ENCODE measurements around the gene SOS1.
A peak's percentile ranks its signal among the peaks of the same experiment; 100 is the strongest.
"Not testable (repeated sequence)": the region's sequence is repeated elsewhere in the genome, so short reads cannot be mapped to it uniquely, and the experiment has no call there.

SOS1 gene

GRCh38 chr2:39138837-39139211, 18.0 kb upstream of the SOS1 start:
- no peak for DNase-seq

- not testable (repeated sequence) for DNase-seq
Measured at GRCh38 chr2:39138187-39138836, 17.5 kb upstream of the SOS1 start.

GRCh38 chr2:39136799-39137198, 15.9 kb upstream of the SOS1 start:
- peak in 1 of 5 donors; percentile 34 for DNase-seq

- DNase-seq, result no peak
Measured at GRCh38 chr2:39135690-39136259, 14.9 kb upstream of the SOS1 start.

GRCh38 chr2:39133215-39133851, 12.5 kb upstream of the SOS1 start:
- no peak for DNase-seq

GRCh38 chr2:39128919-39129391, 8.1 kb upstream of the SOS1 start:
- peak in 4 of 5 donors; percentile 23 to 93 (median 42) for DNase-seq

GRCh38 chr2:39127973-39128372, 7.1 kb upstream of the SOS1 start:
- DNase-seq, result peak in 2 of 5 donors; percentile 7 to 93

GRCh38 chr2:39124746-39125057, 3.9 kb upstream of the SOS1 start:
- DNase-seq, result peak in 2 of 5 donors; percentile 8 to 19

GRCh38 chr2:39124000-39124745, 3.3 kb upstream of the SOS1 start:
- peak; percentile 93 to 98 (median 94) for DNase-seq

GRCh38 chr2:39123436-39123999, 2.7 kb upstream of the SOS1 start:
- DNase-seq, result no peak

GRCh38 chr2:39121523-39122063, 742 bp upstream of the SOS1 start:
- DNase-seq, result no peak

GRCh38 chr2:39120521-39120770, 405 bp downstream of the SOS1 start:
- no peak for DNase-seq

GRCh38 chr2:39119732-39120520, 925 bp downstream of the SOS1 start:
- peak; percentile 24 to 58 (median 45) for DNase-seq

GRCh38 chr2:39118786-39119499, 1.9 kb downstream of the SOS1 start:
- no peak for DNase-seq

GRCh38 chr2:39115556-39115955, 5.3 kb downstream of the SOS1 start:
- no peak for DNase-seq

GRCh38 chr2:39114771-39115170, 6.1 kb downstream of the SOS1 start:
- DNase-seq, result no peak

- DNase-seq, result no peak
Measured at GRCh38 chr2:39109537-39109936, 11.3 kb downstream of the SOS1 start.

GRCh38 chr2:39108377-39108776, 12.5 kb downstream of the SOS1 start:
- DNase-seq, result no peak

GRCh38 chr2:39107724-39108273, 13.1 kb downstream of the SOS1 start:
- DNase-seq, result no peak

GRCh38 chr2:39107156-39107555, 13.7 kb downstream of the SOS1 start:
- DNase-seq, result no peak

All from T-helper 1 cell (primary cell).